Neural crest cell (in vitro differentiated cells): Measurements from ENCODE around the gene POT1. TPM values are rescaled to one million over a fixed set of nuclear protein-coding genes. Genes with fewer than 3 reads are reported as not detected.

Source experiments
- DNase-seq: peaks from one replicate; pipeline ENCODE4 v3.0.0; 2021; ENCODE audit warnings: low read depth, mixed read lengths, low spot score
- H3K27ac Mint-ChIP-seq: one replicate; pipeline ENCODE4 v1.8.0; 2021; ENCODE audit warnings: mild to moderate bottlenecking, mixed read lengths; ENCODE audit not compliant: unreplicated experiment
- H3K27me3 Mint-ChIP-seq: 2 replicates; pipeline ENCODE4 v1.8.0; 2021; ENCODE audit warnings: low read depth, mild to moderate bottlenecking, mixed read lengths
- H3K36me3 Mint-ChIP-seq: 2 replicates; pipeline ENCODE4 v1.8.0; 2021; ENCODE audit warnings: low read depth, mild to moderate bottlenecking, mixed read lengths
- H3K4me1 Mint-ChIP-seq: 2 replicates; pipeline ENCODE4 v1.8.0; 2021; ENCODE audit warnings: mixed read lengths
- H3K4me3 Mint-ChIP-seq: one replicate; pipeline ENCODE4 v1.8.0; 2021; ENCODE audit warnings: mild to moderate bottlenecking, mixed read lengths
- H3K9me3 Mint-ChIP-seq: 2 replicates; pipeline ENCODE4 v1.8.0; 2021; ENCODE audit warnings: mixed read lengths
- CTCF ChIP-seq: fragments of 200-600 bp; sonication (generic); conservative IDR thresholded peaks from 2 replicates; pipeline ENCODE4 v1.5.0; 2021; ENCODE audit warnings: antibody characterized with exemption, mild to moderate bottlenecking
- total RNA-seq: library from RNA; stranded (reverse); gene quantifications from 2 replicates; pipeline ENCODE4 v1.2.1, GENCODE V29; 2021

POT1 gene
- total RNA-seq, 1 donor from 2014 or later, result 23.6 TPM

GRCh38 chr7:124954790-124955189, 25.2 kb upstream of the POT1 start:
- no peak for TF ChIP-seq CTCF
- Mint-ChIP-seq H3K9me3 (peaks cover 8% of the 10 kb centered on the region), H3K36me3 (no peaks in the 10 kb centered on the region), H3K4me1 (no peaks in the 10 kb centered on the region), H3K4me3 (no peak overlapping the region), H3K27me3 (no peaks in the 10 kb centered on the region), H3K27ac (no peak overlapping the region)
- no peak for DNase-seq

- H3K4me1 Mint-ChIP-seq, result no peaks in the 10 kb centered on the region
- H3K9me3 Mint-ChIP-seq, result peaks cover 3% of the 10 kb centered on the region
- H3K27me3 Mint-ChIP-seq, result no peaks in the 10 kb centered on the region
- no peak overlapping the region for H3K4me3 Mint-ChIP-seq
- peak overlapping the region; percentile 16 for H3K27ac Mint-ChIP-seq
- H3K36me3 Mint-ChIP-seq, result peaks cover 2% of the 10 kb centered on the region
- TF ChIP-seq CTCF, result no peak
- DNase-seq, result no peak
These were observed 16.1 kb upstream of the POT1 start for GRCh38 chr7:124945680-124946079.

GRCh38 chr7:124943472-124943871, 13.8 kb upstream of the POT1 start:
- H3K9me3 Mint-ChIP-seq, result peaks cover 3% of the 10 kb centered on the region
- no peak for DNase-seq
- no peaks in the 10 kb centered on the region for H3K4me1 Mint-ChIP-seq
- no peak overlapping the region for H3K27ac Mint-ChIP-seq
- H3K36me3 Mint-ChIP-seq, result peaks cover 2% of the 10 kb centered on the region
- no peak overlapping the region for H3K4me3 Mint-ChIP-seq
- no peak for TF ChIP-seq CTCF
- H3K27me3 Mint-ChIP-seq, result no peaks in the 10 kb centered on the region

- no peak overlapping the region for H3K4me3 Mint-ChIP-seq
- TF ChIP-seq CTCF, result no peak
- H3K9me3 Mint-ChIP-seq, result peaks cover 3% of the 10 kb centered on the region
- no peak for DNase-seq
- no peaks in the 10 kb centered on the region for H3K4me1 Mint-ChIP-seq
- H3K27ac Mint-ChIP-seq, result no peak overlapping the region
- H3K27me3 Mint-ChIP-seq, result no peaks in the 10 kb centered on the region
- H3K36me3 Mint-ChIP-seq, result peaks cover 2% of the 10 kb centered on the region
These were observed 12.8 kb upstream of the POT1 start for GRCh38 chr7:124942399-124942798.

GRCh38 chr7:124940306-124940705, 10.7 kb upstream of the POT1 start:
- Mint-ChIP-seq H3K27ac (no peak overlapping the region), H3K9me3 (no peaks in the 10 kb centered on the region), H3K36me3 (no peaks in the 10 kb centered on the region), H3K27me3 (no peaks in the 10 kb centered on the region), H3K4me1 (no peaks in the 10 kb centered on the region), H3K4me3 (no peak overlapping the region)
- no peak for DNase-seq
- no peak for TF ChIP-seq CTCF

GRCh38 chr7:124938128-124938527, 8.5 kb upstream of the POT1 start:
- no peaks in the 10 kb centered on the region for H3K9me3 Mint-ChIP-seq

More at GRCh38 chr7:124938128-124938527, 8.5 kb upstream of the POT1 start:
- no peak for TF ChIP-seq CTCF
- Mint-ChIP-seq H3K36me3 (no peaks in the 10 kb centered on the region), H3K4me3 (no peak overlapping the region), H3K27ac (no peak overlapping the region), H3K4me1 (no peaks in the 10 kb centered on the region), H3K27me3 (no peaks in the 10 kb centered on the region)
- DNase-seq, result no peak
